Skeletal muscle cell (primary cell): Measurements from ENCODE around the gene LHFPL2.
"Not testable (repeated sequence)": the region's sequence is repeated elsewhere in the genome, so short reads cannot be mapped to it uniquely, and the experiment has no call there.

Source experiments
- DNase-seq: peaks from one replicate; pipeline ENCODE4 v3.0.0-alpha.2; 2010; ENCODE audit warnings: low read depth
- H3K4me3 ChIP-seq: 2 replicates; pipeline ENCODE4 v1.5.1; 2011; ENCODE audit warnings: low read depth, mild to moderate bottlenecking, control low read depth, low read length, moderate library complexity

Gene LHFPL2

GRCh38 chr5:78667461-78668103 lies 19.0 kb upstream of the LHFPL2 start:
- no peak for DNase-seq

GRCh38 chr5:78666975-78667374 lies 18.4 kb upstream of the LHFPL2 start:
- H3K4me3 ChIP-seq, DNase-seq: not testable (repeated sequence)

More at GRCh38 chr5:78667461-78668103, 19.0 kb upstream of the LHFPL2 start:
- H3K4me3 ChIP-seq = no peak overlapping the region

GRCh38 chr5:78666041-78666444 lies 17.5 kb upstream of the LHFPL2 start:
- DNase-seq = no peak
- H3K4me3 ChIP-seq = no peak overlapping the region

GRCh38 chr5:78665534-78665933 lies 17.0 kb upstream of the LHFPL2 start:
- no peak overlapping the region for H3K4me3 ChIP-seq
- DNase-seq = no peak

- no peak for DNase-seq
- H3K4me3 ChIP-seq = no peak overlapping the region
Observed at GRCh38 chr5:78662323-78662722, 13.8 kb upstream of the LHFPL2 start.

GRCh38 chr5:78661691-78662090 lies 13.1 kb upstream of the LHFPL2 start:
- H3K4me3 ChIP-seq = no peak overlapping the region
- DNase-seq = no peak

GRCh38 chr5:78661044-78661443 lies 12.5 kb upstream of the LHFPL2 start:
- no peak overlapping the region for H3K4me3 ChIP-seq
- no peak for DNase-seq

GRCh38 chr5:78660401-78660800 lies 11.8 kb upstream of the LHFPL2 start:
- DNase-seq = no peak
- no peak overlapping the region for H3K4me3 ChIP-seq

GRCh38 chr5:78659714-78660113 lies 11.1 kb upstream of the LHFPL2 start:
- no peak overlapping the region for H3K4me3 ChIP-seq
- no peak for DNase-seq

- no peak for DNase-seq
- no peak overlapping the region for H3K4me3 ChIP-seq
Observed at GRCh38 chr5:78659114-78659513, 10.5 kb upstream of the LHFPL2 start.

GRCh38 chr5:78657201-78657600 lies 8.6 kb upstream of the LHFPL2 start:
- no peak for DNase-seq
- no peak overlapping the region for H3K4me3 ChIP-seq

GRCh38 chr5:78655746-78656290 lies 7.2 kb upstream of the LHFPL2 start:
- DNase-seq = no peak
- H3K4me3 ChIP-seq = no peak overlapping the region

- no peak overlapping the region for H3K4me3 ChIP-seq
- DNase-seq = no peak
Observed at GRCh38 chr5:78654386-78654785, 5.8 kb upstream of the LHFPL2 start.

- H3K4me3 ChIP-seq = no peak overlapping the region
- DNase-seq = no peak
Observed at GRCh38 chr5:78653681-78654366, 5.3 kb upstream of the LHFPL2 start.

- DNase-seq = no peak
- no peak overlapping the region for H3K4me3 ChIP-seq
Observed at GRCh38 chr5:78653031-78653430, 4.5 kb upstream of the LHFPL2 start.

GRCh38 chr5:78651468-78651867 lies 2.9 kb upstream of the LHFPL2 start:
- DNase-seq = no peak
- no peak overlapping the region for H3K4me3 ChIP-seq

- no peak for DNase-seq
- no peak overlapping the region for H3K4me3 ChIP-seq
Observed at GRCh38 chr5:78650531-78650930, 2.0 kb upstream of the LHFPL2 start.

GRCh38 chr5:78649861-78650496 lies 1.4 kb upstream of the LHFPL2 start:
- DNase-seq = no peak

GRCh38 chr5:78649211-78649695 lies 681 bp upstream of the LHFPL2 start:
- DNase-seq = no peak
- H3K4me3 ChIP-seq = peak overlapping the region; percentile 77

More at GRCh38 chr5:78649861-78650496, 1.4 kb upstream of the LHFPL2 start:
- H3K4me3 ChIP-seq = no peak overlapping the region

- H3K4me3 ChIP-seq = peak overlapping the region; percentile 77
- no peak for DNase-seq
Observed at GRCh38 chr5:78647838-78648358, 674 bp downstream of the LHFPL2 start.
